Neural progenitor cell (in vitro differentiated cells): Measurements from ENCODE around the gene SLC2A13. TPM values are rescaled to one million over a fixed set of nuclear protein-coding genes. Genes with fewer than 3 reads are reported as not detected.
A peak's percentile ranks its signal among the peaks of the same experiment; 100 is the strongest.

Experiments
- DNase-seq: peaks from one replicate; pipeline ENCODE4 v3.0.0-alpha.2; 2016; ENCODE audit warnings: low spot score
- H2AFZ ChIP-seq: fragments of 200-600 bp; sonication (generic); replicated peaks from 2 replicates; pipeline ENCODE4 v1.6.1; 2016; ENCODE audit warnings: antibody characterized with exemption
- H3F3A ChIP-seq: fragments of 200-600 bp; sonication (generic); 2 replicates; pipeline ENCODE4 v1.6.1; 2016; ENCODE audit warnings: antibody characterized with exemption, low read depth
- H3K27ac ChIP-seq: fragments of 200-600 bp; sonication (generic); 2 replicates; pipeline ENCODE4 v1.5.1; 2016; ENCODE audit warnings: mild to moderate bottlenecking
- H3K27me3 ChIP-seq: fragments of 200-600 bp; sonication (generic); 2 replicates; pipeline ENCODE4 v1.6.1; 2016; ENCODE audit warnings: mild to moderate bottlenecking, moderate library complexity
- H3K36me3 ChIP-seq: fragments of 200-600 bp; sonication (generic); 2 replicates; pipeline ENCODE4 v1.5.1; 2016
- H3K4me1 ChIP-seq: fragments of 200-600 bp; sonication (generic); 2 replicates; pipeline ENCODE4 v1.6.1; 2016; ENCODE audit warnings: mixed run types
- H3K4me2 ChIP-seq: fragments of 200-600 bp; sonication (generic); 2 replicates; pipeline ENCODE4 v1.6.1; 2016
- H3K4me3 ChIP-seq: fragments of 200-600 bp; sonication (generic); 2 replicates; pipeline ENCODE4 v1.5.1; 2016
- H3K79me2 ChIP-seq: fragments of 200-600 bp; sonication (generic); 2 replicates; pipeline ENCODE4 v1.6.1; 2016; ENCODE audit warnings: low read depth
- H3K9ac ChIP-seq: fragments of 200-600 bp; sonication (generic); 2 replicates; pipeline ENCODE4 v1.6.1; 2016
- H3K9me3 ChIP-seq: fragments of 200-600 bp; sonication (generic); 2 replicates; pipeline ENCODE4 v1.5.1; 2016; ENCODE audit warnings: low read depth
- H4K20me1 ChIP-seq: fragments of 200-600 bp; sonication (generic); 2 replicates; pipeline ENCODE4 v1.6.1; 2016; ENCODE audit warnings: low read depth
- H3K27ac Mint-ChIP-seq: 3 replicates; pipeline ENCODE4 v1.8.0; 2021; ENCODE audit warnings: mixed read lengths
- H3K27me3 Mint-ChIP-seq: 2 replicates; pipeline ENCODE4 v1.8.0; 2022; ENCODE audit warnings: low read depth, mild to moderate bottlenecking, inconsistent platforms, moderate library complexity, mixed read lengths; ENCODE audit not compliant: insufficient read depth
- H3K36me3 Mint-ChIP-seq: 3 replicates; pipeline ENCODE4 v1.8.0; 2021; ENCODE audit warnings: mixed read lengths
- H3K4me1 Mint-ChIP-seq: 3 replicates; pipeline ENCODE4 v1.8.0; 2021; ENCODE audit warnings: mixed read lengths
- H3K4me3 Mint-ChIP-seq: 3 replicates; pipeline ENCODE4 v1.8.0; 2021; ENCODE audit warnings: mild to moderate bottlenecking, moderate library complexity, mixed read lengths
- H3K9me3 Mint-ChIP-seq: 3 replicates; pipeline ENCODE4 v1.8.0; 2020; ENCODE audit warnings: mixed read lengths
- CTCF ChIP-seq: fragments of 200-600 bp; sonication (generic); IDR thresholded peaks from 2 replicates; pipeline ENCODE4 v1.5.1; 2017; ENCODE audit warnings: antibody characterized with exemption, mild to moderate bottlenecking
- EZH2 ChIP-seq: fragments of 200-600 bp; sonication (generic); IDR thresholded peaks from 2 replicates; pipeline ENCODE4 v1.6.1; 2017; ENCODE audit warnings: antibody characterized with exemption, mild to moderate bottlenecking, moderate library complexity
- EZH2phosphoT487 ChIP-seq: fragments of 200-600 bp; sonication (generic); IDR thresholded peaks from 2 replicates; pipeline ENCODE4 v1.6.1; 2017; ENCODE audit warnings: antibody characterized with exemption
- total RNA-seq: library from RNA; depleted of rRNA; stranded (reverse); fragments of >200 nt; gene quantifications from 2 replicates; pipeline ENCODE4 v1.2.3, GENCODE V29; 2015; ENCODE audit warnings: low replicate concordance

Gene SLC2A13
- total RNA-seq, result 10.5 and 11.1 TPM in 2 replicates

GRCh38 chr12:40105515-40106201 lies at the start of gene SLC2A13:
Gene SLC2A13, minus strand, starts transcription at chr12:40106081. Its CDS starts 273 bp downstream, at chr12:40105808.
- H3K9me3 ChIP-seq, result no peaks in the 10 kb centered on the region
- Mint-ChIP-seq H3K27me3 (peaks cover 3% of the 10 kb centered on the region), H3K27ac (peak within 1 kb of the TSS; percentile 9), H3K4me3 (peak within 1 kb of the TSS; percentile 88), H3K9me3 (no peaks in the 10 kb centered on the region), H3K36me3 (peaks cover 3% of the 10 kb centered on the region), H3K4me1 (peaks cover 28% of the 10 kb centered on the region)
- H3K27ac ChIP-seq, result no peak within 1 kb of the TSS
- peaks cover 11% of the 10 kb centered on the region for H4K20me1 ChIP-seq
- H3F3A ChIP-seq, result peaks cover 13% of the 10 kb centered on the region
- peak within 1 kb of the TSS; percentile 41 for H3K9ac ChIP-seq
- TF ChIP-seq EZH2 (no peak), CTCF (no peak), EZH2phosphoT487 (no peak)
- peak within 1 kb of the TSS; percentile 93 for H2AFZ ChIP-seq
- H3K4me2 ChIP-seq, result peak within 1 kb of the TSS; percentile 87
- peak within 1 kb of the TSS; percentile 79 for H3K4me3 ChIP-seq
- peak; percentile 89 for DNase-seq
- no peaks in the 10 kb centered on the region for H3K36me3 ChIP-seq
- peaks cover 6% of the 10 kb centered on the region for H3K4me1 ChIP-seq
- peaks cover 26% of the 10 kb centered on the region for H3K27me3 ChIP-seq
- H3K79me2 ChIP-seq, result no peaks in the 10 kb centered on the region

- Histone ChIP-seq H3K27me3 (no peaks in the 10 kb centered on the region), H3K27ac (no peak overlapping the region), H3K36me3 (no peaks in the 10 kb centered on the region), H3K79me2 (no peaks in the 10 kb centered on the region), H3K9me3 (no peaks in the 10 kb centered on the region), H2AFZ (no peak overlapping the region), H3K9ac (no peak overlapping the region), H3K4me3 (no peak overlapping the region), H4K20me1 (no peaks in the 10 kb centered on the region), H3K4me1 (no peaks in the 10 kb centered on the region), H3F3A (no peaks in the 10 kb centered on the region), H3K4me2 (no peak overlapping the region)
- TF ChIP-seq CTCF (no peak), EZH2phosphoT487 (no peak), EZH2 (no peak)
- Mint-ChIP-seq H3K4me1 (peaks cover 5% of the 10 kb centered on the region), H3K36me3 (no peaks in the 10 kb centered on the region), H3K4me3 (no peak overlapping the region), H3K9me3 (peaks cover 2% of the 10 kb centered on the region), H3K27ac (no peak overlapping the region), H3K27me3 (peaks cover 2% of the 10 kb centered on the region)
- DNase-seq, result no peak
These were observed 48.5 kb upstream of the SLC2A13 start for GRCh38 chr12:40154381-40154780.

GRCh38 chr12:40153432-40153831 lies 47.6 kb upstream of the SLC2A13 start:
- no peaks in the 10 kb centered on the region for H3F3A ChIP-seq
- no peaks in the 10 kb centered on the region for H3K79me2 ChIP-seq
- H3K4me3 ChIP-seq, result no peak overlapping the region
- no peaks in the 10 kb centered on the region for H3K9me3 ChIP-seq
- Mint-ChIP-seq H3K4me1 (peaks cover 5% of the 10 kb centered on the region), H3K27me3 (peaks cover 2% of the 10 kb centered on the region), H3K9me3 (peaks cover 2% of the 10 kb centered on the region), H3K4me3 (no peak overlapping the region), H3K36me3 (no peaks in the 10 kb centered on the region), H3K27ac (no peak overlapping the region)
- H3K27me3 ChIP-seq, result no peaks in the 10 kb centered on the region
- H3K27ac ChIP-seq, result no peak overlapping the region
- H3K9ac ChIP-seq, result no peak overlapping the region
- no peaks in the 10 kb centered on the region for H3K36me3 ChIP-seq
- H3K4me1 ChIP-seq, result no peaks in the 10 kb centered on the region
- no peaks in the 10 kb centered on the region for H4K20me1 ChIP-seq
- DNase-seq, result no peak
- TF ChIP-seq EZH2phosphoT487 (no peak), EZH2 (no peak), CTCF (no peak)
- H3K4me2 ChIP-seq, result no peak overlapping the region
- H2AFZ ChIP-seq, result no peak overlapping the region
